Adrenal gland (tissue), 5 donors: ENCODE measurements around the gene CCDC142.

Source experiments
- CTCF ChIP-seq, 6 experiments: fragments of 450-650 bp in 4 of 6; fragments of 200-600 bp in 2 of 6; sonication (generic) in 1 of 6; IDR thresholded peaks; 1 replicate in 5 of 6; 2 replicates in 1 of 6; pipeline versions ENCODE4 v1.5.1 to v1.8.0; 2016 to 2021; ENCODE audit warnings: antibody characterized with exemption in 6 of 6, mild to moderate bottlenecking in 2 of 6, moderate library complexity in 1 of 6
- POLR2A ChIP-seq, 2 donors: fragments of 450-650 bp; IDR thresholded peaks; one replicate each; pipeline ENCODE4 v1.6.1; 2017; ENCODE audit warnings: antibody characterized with exemption in 2 of 2, mild to moderate bottlenecking in 2 of 2, moderate library complexity in 1 of 2
- donor health status: DM: no; HTN: no; CAD: no.

GRCh38 chr2:74503506-74504475, 21.0 kb upstream of the CCDC142 start:
- TF ChIP-seq CTCF (IDR thresholded peaks at IDR 0.05), result no peak
- no peak for TF ChIP-seq POLR2A (IDR thresholded peaks at IDR 0.05)
